ENCODE measurements around the gene MINDY1.

Gene MINDY1

GRCh38 chr1:150981805-150982712 is 24.6 kb downstream of the MINDY1 start, which contains the start of gene ANXA9:
Gene ANXA9 (plus strand): TSS chr1:150982292. CDS start chr1:150983106, 814 bp downstream.
- DNase-seq: no peak

DNA sequence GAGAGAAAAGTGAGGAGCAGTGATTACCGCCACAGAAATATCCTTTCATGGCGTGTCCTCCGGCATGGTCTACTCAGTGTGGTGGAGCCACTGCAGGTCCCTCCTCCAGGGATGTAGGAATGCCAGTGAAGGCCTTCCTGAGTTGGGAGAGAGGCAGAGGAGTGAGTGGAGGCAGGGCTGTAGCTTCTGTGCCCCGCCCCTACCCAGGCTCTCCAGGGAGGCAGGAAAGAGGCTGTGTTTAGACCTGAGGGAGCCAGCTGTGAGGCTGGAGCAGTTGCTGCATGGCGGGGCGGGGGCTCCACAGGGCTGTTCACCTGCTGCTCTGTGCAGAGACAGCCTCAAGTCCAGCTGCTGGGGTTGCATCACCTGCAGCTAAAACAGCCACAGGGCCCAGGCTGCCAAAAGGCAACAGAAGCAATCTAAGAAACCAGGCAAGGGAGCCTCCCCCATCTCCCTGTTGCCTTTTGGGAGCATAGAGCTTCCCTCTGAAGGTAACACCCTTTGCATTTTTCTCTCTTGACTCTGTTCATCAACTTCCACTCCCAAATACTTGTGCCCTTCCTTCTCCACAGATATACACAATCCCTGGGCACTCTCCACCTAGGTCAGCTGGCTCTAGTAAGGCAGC is 25.4 kb downstream of the MINDY1 start:
- DNase-seq: peak; percentile 93

DNA sequence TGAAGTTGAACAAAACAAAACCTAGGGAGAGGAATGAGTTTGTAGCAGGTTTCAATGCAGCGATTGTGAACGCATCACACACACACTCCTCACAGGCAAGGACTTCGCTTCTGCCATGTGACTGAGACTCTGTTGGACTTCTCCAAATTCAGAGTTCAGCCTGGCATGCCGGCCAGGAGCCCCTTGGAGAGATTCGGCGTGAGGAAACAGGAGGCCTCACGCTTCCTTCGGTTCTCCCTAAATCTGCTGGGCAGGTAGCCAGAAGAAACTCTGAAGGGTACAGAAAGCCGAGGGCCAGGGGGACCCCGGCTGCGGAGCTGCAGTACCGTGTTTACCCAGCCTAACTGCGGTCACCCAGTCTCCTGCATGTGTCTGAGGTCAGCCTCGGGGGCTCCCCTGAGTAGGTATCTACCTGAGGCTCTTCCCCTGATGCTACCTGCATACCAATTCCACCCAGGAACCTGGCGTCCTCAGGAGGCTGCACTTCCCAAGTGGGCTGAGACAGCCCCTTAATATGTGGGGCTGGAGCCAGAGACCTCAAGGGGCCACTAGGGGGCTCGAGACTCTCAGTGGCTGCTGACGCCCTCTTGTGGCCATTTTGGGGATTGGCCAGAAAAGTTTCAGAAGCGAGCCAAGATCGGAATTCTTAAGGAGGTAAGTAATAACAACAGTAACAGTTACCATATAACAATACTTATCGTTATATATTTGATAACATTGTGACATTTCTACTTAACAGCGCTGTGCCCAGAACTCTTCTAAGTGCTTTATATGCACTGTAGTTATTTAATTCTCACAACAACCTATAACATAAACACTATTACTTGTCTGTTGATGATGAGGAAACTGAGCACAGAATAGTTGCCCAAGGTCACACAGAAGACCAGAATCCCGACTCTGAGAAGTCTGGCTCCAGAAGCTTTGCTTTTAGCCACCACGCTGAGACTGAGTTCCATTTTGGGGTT is 27.3 kb downstream of the MINDY1 start:
- DNase-seq: peak; percentile 80

GRCh38 chr1:150976879-150977694 is 29.6 kb downstream of the MINDY1 start:
- no peak for DNase-seq

- DNase-seq: no peak
These were observed 30.3 kb downstream of the MINDY1 start for GRCh38 chr1:150976401-150976821.

DNA sequence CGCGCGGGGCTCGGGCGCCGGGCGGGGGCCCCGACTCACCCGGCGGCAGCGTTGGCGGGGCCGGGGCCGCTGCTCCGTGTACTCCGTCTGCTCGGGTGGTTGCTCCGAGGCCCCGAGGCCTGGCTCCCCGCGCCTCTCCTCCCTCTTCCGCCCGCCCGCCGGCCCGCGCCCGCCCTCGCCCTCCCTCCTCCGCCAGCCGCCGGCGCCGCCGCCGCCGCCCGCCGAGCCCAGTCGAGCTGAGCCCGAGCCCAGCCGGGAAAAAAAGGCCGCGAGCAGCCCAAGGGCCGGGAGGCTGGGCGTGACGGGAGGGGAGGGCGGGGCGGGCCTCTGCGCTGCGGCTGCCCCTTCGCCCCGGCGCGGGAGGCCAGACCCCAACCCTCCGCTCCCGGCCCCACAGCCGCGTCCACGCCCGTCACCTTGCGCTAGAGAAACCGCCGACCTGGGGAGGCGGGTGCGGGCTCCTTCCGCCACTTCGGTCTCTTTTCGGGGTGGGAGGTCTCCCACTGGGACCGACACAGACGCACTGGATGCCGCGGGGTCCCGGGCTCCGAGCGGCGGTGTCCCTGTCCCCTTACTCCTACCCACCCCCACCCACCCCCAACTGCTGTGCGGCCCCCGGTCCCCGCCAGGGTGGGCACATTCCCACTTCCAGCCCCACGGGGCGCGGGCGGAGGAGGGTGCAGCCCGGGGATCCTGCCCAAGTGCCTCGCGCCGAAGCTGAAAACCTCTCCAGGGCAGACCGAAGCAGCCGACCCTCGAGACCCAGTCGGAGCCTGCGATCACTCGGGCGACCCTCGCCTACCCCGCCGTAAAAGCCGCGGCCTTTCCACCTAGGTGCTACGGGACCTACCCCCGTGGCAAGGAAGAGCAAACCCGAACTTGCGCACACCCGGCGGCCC is 31.9 kb downstream of the MINDY1 start, which contains the start of gene CERS2:
CERS2 (minus strand) TSS at position 256 of the 899 bp plus-strand sequence. CDS start 5,745 bp downstream, outside the sequence.
- peak; percentile 80 for DNase-seq

- DNase-seq: no peak
These were observed 32.7 kb downstream of the MINDY1 start for GRCh38 chr1:150973836-150974579.

- no peak for DNase-seq
These were observed 33.4 kb downstream of the MINDY1 start for GRCh38 chr1:150973258-150973835.

GRCh38 chr1:150972417-150972940 is 34.2 kb downstream of the MINDY1 start:
- DNase-seq: no peak

GRCh38 chr1:150971583-150972416 is 34.9 kb downstream of the MINDY1 start:
- no peak for DNase-seq

GRCh38 chr1:150970808-150971582 is 35.7 kb downstream of the MINDY1 start:
- DNase-seq: no peak

GRCh38 chr1:150969626-150970025 is 37.1 kb downstream of the MINDY1 start:
- DNase-seq: no peak

- DNase-seq: no peak
These were observed 38.2 kb downstream of the MINDY1 start for GRCh38 chr1:150968491-150968890.

- no peak for DNase-seq
These were observed 38.8 kb downstream of the MINDY1 start for GRCh38 chr1:150967936-150968335.

DNA sequence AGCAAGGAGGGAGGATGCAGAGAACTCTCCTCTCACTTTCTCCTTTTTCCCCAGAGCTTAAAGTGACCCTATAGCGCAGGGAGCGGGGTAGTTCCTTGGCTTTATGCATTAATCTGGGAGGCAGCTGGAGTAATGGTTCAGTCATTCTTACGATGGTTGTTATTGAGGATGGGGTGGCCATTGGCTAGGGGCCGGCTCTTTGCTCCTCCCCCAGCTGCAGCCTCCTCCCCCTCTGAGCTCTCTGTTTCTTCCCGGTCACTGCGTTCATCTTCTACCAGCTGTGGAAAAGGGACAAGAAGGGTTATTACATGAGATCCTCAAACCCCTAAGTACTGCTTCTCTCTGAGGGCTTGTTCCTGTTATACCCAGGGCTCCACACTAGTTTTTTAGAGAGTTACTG is 40.7 kb downstream of the MINDY1 start:
- no peak for DNase-seq

- no peak for DNase-seq
These were observed 41.1 kb downstream of the MINDY1 start for GRCh38 chr1:150965605-150966004.

- DNase-seq: no peak
These were observed 42.6 kb downstream of the MINDY1 start for GRCh38 chr1:150964164-150964489.
